GM23338 (cell line): ENCODE results near the gene TBC1D10B. TPM values are rescaled to one million over a fixed set of nuclear protein-coding genes. Genes with fewer than 3 reads are reported as not detected.
A peak's percentile ranks its signal among the peaks of the same experiment; 100 is the strongest.

Experiments used
- ATAC-seq: fragments of 200-7000 bp; cut with Tn5 transposase; 3 replicates; pipeline ENCODE4 v1.9.1; 2020
- DNase-seq: peaks from one replicate; pipeline ENCODE4 v3.0.0-alpha.2; 2015; ENCODE audit warnings: low spot score
- H2AFZ ChIP-seq: fragments of 200-600 bp; sonication (generic); 2 replicates; pipeline ENCODE4 v1.8.0; 2016; ENCODE audit warnings: antibody characterized with exemption, mild to moderate bottlenecking, moderate library complexity
- H3F3A ChIP-seq: fragments of 200-600 bp; sonication (generic); replicated peaks from 2 replicates; pipeline ENCODE4 v1.8.0; 2017; ENCODE audit warnings: antibody characterized with exemption, mixed run types, low read depth
- H3K27ac ChIP-seq: fragments of 200-600 bp; sonication (generic); 2 replicates; pipeline ENCODE4 v1.6.1; 2016; ENCODE audit warnings: low read depth
- H3K27me3 ChIP-seq: fragments of 200-600 bp; sonication (generic); 2 replicates; pipeline ENCODE4 v1.8.0; 2016; ENCODE audit warnings: mild to moderate bottlenecking, mixed run types, moderate library complexity; ENCODE audit not compliant: insufficient read depth
- H3K36me3 ChIP-seq: fragments of 200-600 bp; sonication (generic); 2 replicates; pipeline ENCODE4 v1.8.0; 2016; ENCODE audit warnings: mild to moderate bottlenecking; ENCODE audit not compliant: insufficient read depth
- H3K4me1 ChIP-seq: fragments of 200-600 bp; sonication (generic); 2 replicates; pipeline ENCODE4 v1.8.0; 2016; ENCODE audit warnings: mild to moderate bottlenecking, moderate library complexity; ENCODE audit not compliant: insufficient read depth
- H3K4me2 ChIP-seq: fragments of 200-600 bp; sonication (generic); 2 replicates; pipeline ENCODE4 v1.7.1; 2017; ENCODE audit warnings: mixed run types
- H3K4me3 ChIP-seq: fragments of 200-600 bp; sonication (generic); 2 replicates; pipeline ENCODE4 v1.6.1; 2016; ENCODE audit warnings: mixed run types
- H3K79me2 ChIP-seq: fragments of 200-600 bp; sonication (generic); replicated peaks from 2 replicates; pipeline ENCODE4 v1.8.0; 2017; ENCODE audit warnings: mild to moderate bottlenecking; ENCODE audit not compliant: insufficient read depth
- H3K9me2 ChIP-seq: fragments of 200-600 bp; sonication (generic); 2 replicates; pipeline ENCODE4 v1.8.0; 2017; ENCODE audit not compliant: insufficient read depth
- H4K20me1 ChIP-seq: fragments of 200-600 bp; sonication (generic); replicated peaks from 2 replicates; pipeline ENCODE4 v1.8.0; 2017; ENCODE audit warnings: mild to moderate bottlenecking; ENCODE audit not compliant: insufficient read depth
- H3K27ac Mint-ChIP-seq: 2 replicates; pipeline ENCODE4 v1.8.0; 2020; ENCODE audit warnings: inconsistent platforms, mild to moderate bottlenecking, moderate library complexity, mixed read lengths
- H3K27me3 Mint-ChIP-seq: 3 replicates; pipeline ENCODE4 v1.8.0; 2022; ENCODE audit warnings: low read depth, mild to moderate bottlenecking, moderate library complexity, mixed read lengths, inconsistent platforms; ENCODE audit not compliant: insufficient read depth, poor library complexity
- H3K36me3 Mint-ChIP-seq: 3 replicates; pipeline ENCODE4 v1.8.0; 2021; ENCODE audit warnings: low read depth, mild to moderate bottlenecking, inconsistent platforms, moderate library complexity, mixed read lengths
- H3K4me1 Mint-ChIP-seq: 3 replicates; pipeline ENCODE4 v1.8.0; 2020; ENCODE audit warnings: mild to moderate bottlenecking, inconsistent platforms, mixed read lengths
- H3K4me3 Mint-ChIP-seq: 3 replicates; pipeline ENCODE4 v1.8.0; 2021; ENCODE audit warnings: moderate library complexity, mild to moderate bottlenecking, inconsistent platforms, mixed read lengths
- H3K9me3 Mint-ChIP-seq: 3 replicates; pipeline ENCODE4 v1.8.0; 2020; ENCODE audit warnings: moderate library complexity, mild to moderate bottlenecking, inconsistent platforms, mixed read lengths
- CREB1 ChIP-seq: fragments of 250-450 bp; sonication (Bioruptor Pico); IDR thresholded peaks from 2 replicates; pipeline ENCODE4 v1.5.0; 2020; ENCODE audit warnings: low read depth, mild to moderate bottlenecking, moderate library complexity
- CTCF ChIP-seq, 2 experiments: fragments of 200-600 bp in 1 of 2; sonication (generic) in 1 of 2; conservative IDR thresholded peaks; 2 replicates each; pipeline versions ENCODE4 v1.5.1 to v1.6.1; 2016 to 2017; ENCODE audit warnings: antibody characterized with exemption in 2 of 2, low read depth in 2 of 2, mild to moderate bottlenecking in 2 of 2, moderate library complexity in 1 of 2
- ETS1 ChIP-seq: IDR thresholded peaks from 2 replicates; pipeline ENCODE4 v1.6.1; 2016; ENCODE audit warnings: antibody characterized with exemption
- EZH2 ChIP-seq: fragments of 200-600 bp; sonication (generic); IDR thresholded peaks from one replicate; pipeline ENCODE4 v1.8.0; 2017; ENCODE audit warnings: antibody characterized with exemption, mild to moderate bottlenecking, low read depth; ENCODE audit not compliant: unreplicated experiment
- EZH2phosphoT487 ChIP-seq: fragments of 200-600 bp; sonication (generic); IDR thresholded peaks from one replicate; pipeline ENCODE4 v1.8.1; 2018; ENCODE audit warnings: antibody characterized with exemption; ENCODE audit not compliant: unreplicated experiment
- JUNB ChIP-seq: IDR thresholded peaks from one replicate; pipeline ENCODE4 v1.6.1; 2016; ENCODE audit warnings: antibody characterized with exemption; ENCODE audit not compliant: unreplicated experiment
- NANOG ChIP-seq: IDR thresholded peaks from 2 replicates; pipeline ENCODE4 v1.6.1; 2016; ENCODE audit warnings: antibody characterized with exemption, borderline replicate concordance
- POLR2AphosphoS5 ChIP-seq: IDR thresholded peaks from 2 replicates; pipeline ENCODE4 v1.6.1; 2016; ENCODE audit warnings: antibody characterized with exemption, low read depth
- REST ChIP-seq: IDR thresholded peaks from one replicate; pipeline ENCODE4 v1.6.1; 2018; ENCODE audit warnings: antibody characterized with exemption; ENCODE audit not compliant: unreplicated experiment
- STAT1 ChIP-seq: IDR thresholded peaks from one replicate; pipeline ENCODE4 v1.6.1; 2016; ENCODE audit warnings: antibody characterized with exemption; ENCODE audit not compliant: unreplicated experiment
- ZNF114 ChIP-seq: fragments of 250-450 bp; sonication (Bioruptor Pico); IDR thresholded peaks from 2 replicates; pipeline ENCODE4 v1.5.0; 2020; ENCODE audit warnings: mild to moderate bottlenecking, moderate library complexity
- ZNF331 ChIP-seq: fragments of 250-450 bp; sonication (Bioruptor Pico); IDR thresholded peaks from 2 replicates; pipeline ENCODE4 v1.5.0; 2020; ENCODE audit warnings: low read depth, mild to moderate bottlenecking, moderate library complexity
- ZNF462 ChIP-seq: fragments of 250-450 bp; sonication (Bioruptor Pico); IDR thresholded peaks from 2 replicates; pipeline ENCODE4 v1.5.0; 2020; ENCODE audit warnings: mild to moderate bottlenecking, moderate library complexity
- polyA plus RNA-seq: library from polyadenylated mRNA; unstranded; fragments of >200 nt; fragmentation: Nextera tagmentation; extraction: Ambion mirVana; gene quantifications from 2 replicates; pipeline ENCODE4 v1.2.1, GENCODE V29; 2016
- total RNA-seq: library from RNA; depleted of rRNA; stranded (reverse); fragments of >200 nt; shearing (Covaris generic); gene quantifications from 2 replicates; pipeline ENCODE4 v1.2.3, GENCODE V29; 2014

The TBC1D10B gene
- total and polyA plus RNA-seq, 2 experiments from 2014 or later: 13.3 to 30.8 TPM

- H3F3A ChIP-seq: no peaks in the 10 kb centered on the region
- Mint-ChIP-seq H3K27ac (no peak overlapping the region), H3K4me3 (peak overlapping the region; percentile 74; the same call in 2 of the 3 replicates), H3K4me1 (peaks cover 33% of the 10 kb centered on the region), H3K9me3 (no peaks in the 10 kb centered on the region), H3K36me3 (peaks cover 9% of the 10 kb centered on the region; the same call in 2 of the 3 replicates), H3K27me3 (peaks cover 19% of the 10 kb centered on the region)
- H3K36me3 ChIP-seq: no peaks in the 10 kb centered on the region
- H2AFZ ChIP-seq: no peak overlapping the region
- peak overlapping the region; percentile 98 for H3K4me2 ChIP-seq
- peak overlapping the region; percentile 85 for H3K4me3 ChIP-seq
- peaks cover 11% of the 10 kb centered on the region for H3K4me1 ChIP-seq
- DNase-seq (no peak), ATAC-seq (no peak)
- peaks cover 37% of the 10 kb centered on the region for H3K79me2 ChIP-seq
- H3K9me2 ChIP-seq: no peaks in the 10 kb centered on the region
- H3K27me3 ChIP-seq: no peaks in the 10 kb centered on the region
- H4K20me1 ChIP-seq: peaks cover 10% of the 10 kb centered on the region; the same call in 1 of the 2 replicates
- TF ChIP-seq REST: no peak
- no peak for TF ChIP-seq STAT1
- TF ChIP-seq ZNF114 (CRISPR knock-in tag): no peak
- TF ChIP-seq JUNB: no peak
- no peak; a peak in 1 of 4 replicates for TF ChIP-seq CTCF (conservative IDR thresholded peaks at IDR 0.05; ENCODE audit: low read depth in 2 of 2)
- TF ChIP-seq EZH2: no peak
- TF ChIP-seq POLR2AphosphoS5: no peak; the same call in none of the 2 replicates
- TF ChIP-seq EZH2phosphoT487: no peak
- no peak for TF ChIP-seq ZNF331 (CRISPR knock-in tag)
- no peak for TF ChIP-seq NANOG
- no peak for TF ChIP-seq ZNF462 (CRISPR knock-in tag)
- TF ChIP-seq CREB1: no peak
- no peak for TF ChIP-seq ETS1
- H3K27ac ChIP-seq: no peak overlapping the region
Observed at GRCh38 chr16:30369938-30370455, 297 bp downstream of the TBC1D10B start.
